ENCODE results near the gene GARRE1. TPM values are rescaled to one million over a fixed set of nuclear protein-coding genes. Genes with fewer than 3 reads are reported as not detected.
"Not testable (repeated sequence)": the region's sequence is repeated elsewhere in the genome, so short reads cannot be mapped to it uniquely, and the experiment has no call there.

Gene GARRE1
- total and polyA plus RNA-seq, 2 of the 8 experiments (the other 6 are each of a cell fraction or from before 2014, with no cell fraction given), result 16.4 to 23.1 TPM

DNA sequence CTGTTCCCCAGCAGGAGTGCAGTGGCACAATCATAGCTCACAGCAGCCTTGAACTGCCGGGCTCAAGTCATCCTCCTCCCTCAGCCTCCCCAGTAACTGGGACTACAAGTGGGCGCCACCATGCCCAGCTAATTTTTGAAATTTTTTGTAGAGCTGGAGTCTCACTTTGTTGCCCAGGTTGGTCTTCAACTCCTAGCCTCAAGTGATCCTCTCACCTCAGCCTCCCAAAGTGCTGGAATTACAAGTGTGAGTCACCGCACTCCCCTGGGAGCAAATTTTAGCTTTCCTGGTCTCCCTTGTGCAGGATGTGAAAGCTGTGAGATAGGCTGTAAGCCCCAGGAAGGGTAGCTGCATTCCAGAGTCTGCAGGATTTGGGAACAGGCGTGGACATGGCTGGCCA is 5.4 kb upstream of the GARRE1 start (continued):
- TF ChIP-seq TAF7 (optimal IDR thresholded peaks at IDR 0.05; ENCODE audit: borderline replicate concordance, low read depth, low read length) (no peak), TCF12 (IDR thresholded peaks at IDR 0.05; ENCODE audit: low read depth, low read length) (no peak)

DNA sequence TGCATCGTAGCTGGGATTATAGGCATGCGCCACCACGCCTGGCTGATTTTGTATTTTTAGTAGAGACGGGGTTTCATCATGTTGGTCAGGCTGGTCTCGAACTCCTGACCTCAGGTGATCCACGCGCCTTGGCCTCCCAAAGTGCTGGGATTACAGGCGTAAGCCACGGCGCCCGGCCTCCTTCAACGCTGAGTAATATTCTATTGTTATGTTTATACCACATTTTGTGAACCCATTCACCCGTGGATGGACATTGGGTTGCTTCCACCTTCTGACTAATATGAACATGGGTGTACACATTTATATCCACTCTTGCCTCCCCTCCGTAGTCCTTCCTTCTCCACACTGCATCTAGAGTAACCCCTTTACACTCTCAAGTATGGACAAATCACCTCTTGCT is 1.2 kb upstream of the GARRE1 start:
- H3K27me3 ChIP-seq (replicated peaks in 1 of 4; ENCODE audit: control insufficient read depth in 3 of 4, extremely low read depth in 1 of 4, insufficient read depth in 3 of 4, low read length in 3 of 4); H3K23me2 ChIP-seq (ENCODE audit: low read depth, low read length); H2AK5ac ChIP-seq (ENCODE audit: low read depth, low read length); H4K8ac ChIP-seq (ENCODE audit: extremely low read depth, insufficient read depth, low read length); H2BK12ac ChIP-seq (ENCODE audit: low read depth, low read length); H3K56ac ChIP-seq (replicated peaks; ENCODE audit: insufficient read length, low read depth, low read length); H3K18ac ChIP-seq (ENCODE audit: extremely low read depth, low read length); H2BK5ac ChIP-seq (ENCODE audit: low read depth, low read length); H2AFZ ChIP-seq (ENCODE audit: low read length); H3K27ac ChIP-seq (ENCODE audit: low read depth, low read length); H3K36me3 ChIP-seq (ENCODE audit: control insufficient read depth in 2 of 4, insufficient read depth in 4 of 4, low read length in 3 of 4); H2BK15ac ChIP-seq (ENCODE audit: low read length); H3K4ac ChIP-seq (replicated peaks; ENCODE audit: insufficient read length, low read depth, low read length); H3K23ac ChIP-seq (ENCODE audit: insufficient read length); H4K5ac ChIP-seq (ENCODE audit: insufficient read length, low read depth, low read length); H2BK20ac ChIP-seq (ENCODE audit: low read length); H3K79me1 ChIP-seq (ENCODE audit: low read depth, low read length); H3K4me3 ChIP-seq (ENCODE audit: extremely low read depth in 1 of 4, insufficient read depth in 2 of 4, low read depth in 3 of 4, low read length in 4 of 4); H3K9ac ChIP-seq (replicated peaks in 1 of 4; ENCODE audit: extremely low read depth in 1 of 4, low read depth in 3 of 4, low read length in 3 of 4); H4K91ac ChIP-seq (replicated peaks; ENCODE audit: insufficient read length, low read length); H3K4me1 ChIP-seq (replicated peaks in 1 of 4; ENCODE audit: control insufficient read depth in 3 of 4, insufficient read depth in 4 of 4, low read length in 3 of 4); H3K9me3 ChIP-seq (ENCODE audit: insufficient read depth in 2 of 2, low read depth in 1 of 2, low read length in 1 of 2); DNase-seq (ENCODE audit: low read depth in 1 of 2, low spot score in 2 of 2); H3K14ac ChIP-seq (ENCODE audit: insufficient read length); H4K20me1 ChIP-seq (replicated peaks in 1 of 2; ENCODE audit: control insufficient read depth in 1 of 2, insufficient read depth in 2 of 2, low read length in 2 of 2); H2BK120ac ChIP-seq (replicated peaks; ENCODE audit: low read depth, low read length); FAIRE-seq: not testable (repeated sequence)
- Histone ChIP-seq H3K79me2 (ENCODE audit: control insufficient read depth in 1 of 2, insufficient read depth in 2 of 2, low read length in 2 of 2) (peaks cover 0 to 28% of the 10 kb centered on the region in 2 experiments; a peak in 2 of 4 replicates), H3K4me2 (ENCODE audit: insufficient read depth in 1 of 2, low read depth in 2 of 2, low read length in 2 of 2) (peak overlapping the region in 1 of 2 experiments; percentile 78; a peak in 1 of 4 replicates)
- WGBS, 2 experiments (ENCODE audit: extremely low coverage in 1 of 2, insufficient coverage in 1 of 2, insufficient read length in 1 of 2, insufficient replicate concordance in 2 of 2, low coverage in 1 of 2, low lambda C conversion rate in 2 of 2, missing lambda C conversion rate in 1 of 2), result 95% methylated on average over 14 of the region's 14 CpGs; no CpG with 5 or more reads in 1 of the 2 experiments
- ChIA-PET CTCF (ENCODE audit: partially characterized antibody) (interaction anchor here (1.0 to 1.2 kb wide), 3 partner anchors 12 to 92 kb away, joined by 3 to 4 read pairs (median 3); no protein-coding TSS in a partner anchor), POLR2A (ENCODE audit: partially characterized antibody) (interaction anchor here (0.6 to 0.9 kb wide), 3 partner anchors 12 to 80 kb away, joined by 3 to 4 read pairs (median 3); no protein-coding TSS in a partner anchor)

Measured in H1 (cell line).